ENCODE measurements around the gene CFAP61.

The CFAP61 gene

GRCh38 chr20:20173254-20173653 lies 120.9 kb downstream of the CFAP61 start:
- no peak for DNase-seq (ENCODE audit: low read depth)

DNA sequence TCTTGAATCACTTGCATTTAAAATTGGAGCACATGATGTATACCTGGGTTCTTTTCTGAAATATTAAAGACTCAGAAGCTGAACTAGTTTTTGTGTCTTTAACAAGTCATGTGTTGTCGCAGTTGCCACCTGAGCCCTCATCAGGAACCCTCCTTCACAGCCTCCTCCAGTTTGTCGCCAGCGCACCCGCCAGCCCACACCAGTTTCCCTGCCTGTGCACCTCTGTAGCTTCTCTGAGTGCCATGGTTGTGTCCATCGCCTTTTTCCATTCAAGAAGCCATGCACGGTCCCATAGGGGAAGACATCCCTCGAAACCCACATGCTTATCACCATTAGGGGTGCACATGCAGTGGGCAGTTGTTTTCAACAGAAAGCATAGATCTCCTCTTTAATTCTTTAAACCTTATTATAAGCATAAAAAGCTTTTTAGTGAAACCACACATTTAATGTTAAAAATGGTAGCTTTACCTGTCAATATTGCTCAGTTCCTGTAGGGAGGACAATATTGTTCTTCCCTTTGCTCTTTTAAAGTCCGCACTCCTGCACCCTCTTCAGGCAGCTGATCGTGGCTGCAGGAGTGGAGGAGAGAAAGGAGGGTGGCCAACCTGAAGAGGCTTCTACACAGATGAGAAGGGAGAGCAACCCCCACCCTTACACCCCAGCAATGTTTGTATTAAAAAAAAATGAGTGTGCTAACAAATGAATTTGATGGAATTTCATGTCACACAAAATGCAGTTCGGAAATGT lies 121.9 kb downstream of the CFAP61 start:
- DNase-seq (ENCODE audit: low read depth), result no peak

DNA sequence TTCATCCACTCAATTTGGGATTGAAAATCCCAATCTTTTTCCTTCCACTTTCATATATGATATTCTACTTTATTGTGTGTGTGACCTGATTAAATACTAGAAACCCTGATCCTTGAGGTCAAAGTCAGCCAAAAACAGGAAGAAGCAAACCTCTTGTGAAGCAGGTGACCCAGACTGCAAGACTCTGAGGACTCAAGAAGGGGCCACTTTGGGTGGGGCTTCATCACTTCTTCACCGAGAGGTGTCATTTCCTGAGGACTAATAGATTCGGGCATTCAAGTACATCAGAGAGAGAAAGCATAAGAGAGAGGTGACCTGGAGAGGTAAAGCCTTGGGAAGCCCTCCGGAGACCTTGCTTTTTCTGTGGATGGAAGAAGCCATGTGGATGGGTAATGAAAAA lies 129.0 kb downstream of the CFAP61 start:
- no peak for DNase-seq (ENCODE audit: low read depth)

DNA sequence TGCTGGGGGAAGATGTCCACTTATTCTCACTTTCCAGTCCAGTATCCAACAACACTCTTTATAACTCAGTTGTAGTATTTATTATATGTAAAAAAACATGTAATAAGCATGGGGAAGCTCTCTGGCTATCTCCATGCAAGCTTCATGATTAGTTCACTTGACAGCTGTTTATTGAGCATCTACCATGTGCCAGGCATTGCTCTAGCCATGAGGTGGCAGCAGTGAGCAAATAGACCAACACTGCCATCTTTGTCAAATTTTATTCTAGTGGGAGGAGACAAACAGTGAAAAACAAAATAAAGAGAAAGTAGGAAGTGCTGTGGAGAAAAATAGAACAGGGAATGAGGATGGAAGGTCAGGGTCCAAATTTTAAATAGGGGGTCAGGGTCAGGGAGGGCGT lies 131.8 kb downstream of the CFAP61 start:
- DNase-seq (ENCODE audit: low read depth), result no peak

DNA sequence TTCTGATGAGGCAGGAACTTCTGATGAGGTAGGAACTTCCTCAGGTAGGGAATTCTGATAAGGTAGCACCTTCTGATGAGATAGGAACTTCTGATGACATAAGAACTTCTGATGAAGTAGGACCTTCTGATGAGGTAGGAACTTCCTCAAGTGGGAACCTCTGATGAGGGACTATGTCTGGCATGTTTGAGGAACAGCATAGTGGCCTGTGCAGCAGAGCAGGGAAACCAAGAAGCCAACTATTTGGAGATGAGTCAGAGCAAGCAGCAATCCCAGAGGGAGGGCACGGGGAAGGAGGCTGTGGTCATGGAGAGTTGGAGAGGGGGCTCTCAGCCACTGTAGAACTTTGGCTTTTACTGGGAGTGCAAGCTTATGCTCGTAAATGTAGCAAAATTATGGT lies 132.4 kb downstream of the CFAP61 start:
- no peak for DNase-seq (ENCODE audit: low read depth)

DNA sequence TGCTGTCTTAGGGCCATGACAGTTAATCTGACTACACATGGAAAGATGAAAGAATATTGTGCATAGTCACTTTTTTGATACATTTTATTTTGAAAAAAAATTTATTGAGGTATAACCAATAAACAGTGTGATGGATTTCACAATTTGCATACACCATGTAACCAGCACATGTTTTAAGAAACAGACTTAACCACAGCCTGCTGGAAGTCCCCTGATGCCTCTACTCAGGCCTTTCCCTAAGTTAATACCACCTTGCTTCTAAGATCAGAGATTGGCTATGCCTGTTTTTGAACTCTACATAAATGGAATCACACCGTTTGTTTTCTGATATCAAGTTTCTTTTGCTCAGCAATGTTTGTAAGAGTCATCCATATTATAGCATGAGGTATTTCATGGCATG lies 136.3 kb downstream of the CFAP61 start:
- DNase-seq (ENCODE audit: low read depth), result no peak

GRCh38 chr20:20192366-20192765 lies 140.0 kb downstream of the CFAP61 start:
- DNase-seq (ENCODE audit: low read depth), result no peak

DNA sequence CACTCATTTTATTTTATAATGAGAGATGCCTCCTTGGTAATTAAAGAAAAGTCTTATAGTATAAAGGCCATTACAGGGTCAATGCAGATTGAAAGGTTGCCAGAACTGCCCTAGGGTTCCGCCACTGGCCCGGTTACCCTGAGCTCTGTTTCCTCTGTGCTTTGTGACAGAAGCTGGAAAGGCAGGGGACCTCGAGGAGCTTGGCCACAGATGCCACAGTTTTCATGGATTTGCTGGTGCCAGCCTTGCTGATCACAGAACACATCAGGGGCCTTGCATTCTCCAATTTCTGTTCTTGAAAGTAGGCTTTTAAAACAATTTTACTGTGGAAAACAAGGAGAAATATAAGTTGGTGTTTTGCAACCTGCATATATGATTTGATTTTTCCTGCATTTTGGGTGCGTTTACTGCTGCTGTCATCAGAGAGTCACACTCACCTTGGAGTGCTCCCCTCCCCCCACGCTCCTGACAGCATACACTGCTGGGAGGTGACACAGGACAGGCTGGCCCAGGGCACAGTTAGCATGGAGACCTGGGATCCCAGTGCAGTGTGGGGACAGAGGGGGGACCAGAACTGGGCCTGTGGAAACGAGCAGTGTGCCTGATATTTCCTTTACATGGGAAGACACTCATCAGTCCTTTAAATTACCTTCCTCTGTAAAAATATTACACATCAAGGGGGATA lies 142.8 kb downstream of the CFAP61 start:
- no peak for DNase-seq (ENCODE audit: low read depth)

- DNase-seq (ENCODE audit: low read depth), result no peak
These were observed 144.3 kb downstream of the CFAP61 start for GRCh38 chr20:20196610-20197009.

- no peak for DNase-seq (ENCODE audit: low read depth)
These were observed 145.7 kb downstream of the CFAP61 start for GRCh38 chr20:20198011-20198410.

DNA sequence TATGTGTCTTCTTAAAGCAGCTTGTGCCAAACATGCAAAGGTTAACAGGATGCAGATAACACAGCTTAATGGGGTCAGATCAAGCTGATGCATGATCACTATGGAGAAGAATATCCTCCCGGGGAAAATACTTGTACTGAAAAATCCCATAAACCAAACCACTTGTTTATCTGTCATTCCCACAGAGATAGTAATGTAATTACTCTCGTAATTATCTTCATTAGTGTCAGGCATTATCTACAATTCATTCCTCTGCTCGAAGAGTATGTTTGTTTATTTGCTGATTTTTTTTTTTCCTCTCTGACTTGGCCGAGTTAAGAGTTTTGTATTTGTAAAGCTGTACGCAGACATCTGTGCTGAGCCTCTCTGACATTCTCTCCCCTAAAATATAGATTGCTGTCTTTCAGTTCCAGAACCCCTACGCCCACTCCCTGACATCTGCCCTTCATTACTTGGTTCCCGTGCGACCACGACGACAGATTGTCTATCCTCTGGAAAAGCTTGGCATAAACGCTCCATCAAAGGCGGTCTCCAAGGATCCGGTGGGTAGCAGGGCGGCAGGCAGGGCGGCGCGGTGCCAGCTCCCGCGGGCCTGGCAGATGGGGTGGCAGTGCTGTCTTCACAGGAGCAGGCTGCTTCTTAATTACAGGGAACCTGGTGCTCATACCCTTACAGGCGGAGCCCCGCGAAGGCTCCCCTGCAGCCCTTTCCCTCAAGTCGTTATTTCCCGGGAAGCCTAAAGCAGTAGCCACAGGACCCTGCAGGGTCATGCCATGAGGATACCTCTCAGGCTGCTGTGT lies 147.2 kb downstream of the CFAP61 start:
- DNase-seq (ENCODE audit: low read depth), result peak; percentile 0

DNA sequence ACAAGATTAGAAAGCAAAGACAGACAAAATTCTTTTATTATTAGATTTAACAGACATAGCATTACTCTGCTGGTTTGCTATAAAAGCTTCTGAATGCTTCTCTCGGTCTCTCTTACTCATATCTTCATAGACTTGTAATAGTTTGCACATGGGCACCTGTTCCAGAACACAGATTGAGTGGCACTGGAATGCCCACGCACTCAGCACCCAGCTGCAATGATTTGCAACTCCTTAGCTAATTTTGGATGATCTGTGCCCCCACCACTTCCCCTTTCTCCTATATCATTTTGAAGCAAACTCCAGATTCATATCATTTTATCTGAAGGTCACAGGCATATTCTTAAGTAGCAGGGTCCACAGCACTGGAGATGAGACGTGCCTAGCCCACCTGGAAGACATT lies 148.8 kb downstream of the CFAP61 start:
- DNase-seq (ENCODE audit: low read depth), result no peak

- DNase-seq (ENCODE audit: low read depth), result no peak
These were observed 149.3 kb downstream of the CFAP61 start for GRCh38 chr20:20201639-20202038.

DNA sequence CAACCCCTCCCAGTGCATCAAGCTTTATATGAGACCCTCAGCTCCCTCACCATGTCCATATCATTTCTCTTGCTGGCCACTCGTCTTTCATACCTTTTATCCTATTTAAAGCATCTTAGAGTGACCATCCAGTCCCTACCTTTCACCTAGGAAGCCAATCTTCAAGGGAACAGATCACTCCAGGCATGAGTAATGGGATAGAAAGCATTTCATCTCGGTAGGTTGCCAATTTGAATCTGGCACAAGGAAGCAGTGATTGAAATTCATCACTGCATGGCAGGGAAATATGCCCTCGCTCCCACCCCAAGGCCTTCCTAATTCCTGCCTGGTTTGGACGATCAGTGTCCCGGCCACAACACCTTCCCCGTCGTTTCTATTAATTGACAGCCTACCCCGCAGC lies 150.4 kb downstream of the CFAP61 start:
- no peak for DNase-seq (ENCODE audit: low read depth)

- no peak for DNase-seq (ENCODE audit: low read depth)
These were observed 151.5 kb downstream of the CFAP61 start for GRCh38 chr20:20203784-20204183.

DNA sequence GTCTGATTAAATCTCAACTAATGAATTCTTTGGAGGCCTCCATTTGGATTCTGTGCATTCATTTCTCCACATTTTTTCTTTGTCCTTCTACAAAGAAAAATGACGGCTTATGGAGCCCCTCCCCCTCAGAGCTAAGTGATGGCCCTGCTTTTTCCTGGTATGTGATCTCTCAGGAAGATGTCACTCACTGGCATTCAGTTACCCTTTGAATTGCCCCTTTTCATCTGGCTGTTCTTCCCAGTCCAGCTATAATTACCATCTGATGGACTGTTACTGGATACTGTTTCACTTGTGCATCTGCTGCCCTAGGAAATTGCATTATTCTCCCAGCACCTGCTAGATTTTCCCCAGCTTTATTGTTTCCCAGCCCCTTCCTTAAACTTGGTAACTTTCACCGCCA lies 151.9 kb downstream of the CFAP61 start:
- no peak for DNase-seq (ENCODE audit: low read depth)

GRCh38 chr20:20205141-20205861 lies 153.0 kb downstream of the CFAP61 start:
- no peak for DNase-seq (ENCODE audit: low read depth)

- DNase-seq (ENCODE audit: low read depth), result no peak
These were observed 153.5 kb downstream of the CFAP61 start for GRCh38 chr20:20205862-20206236.

- no peak for DNase-seq (ENCODE audit: low read depth)
These were observed 154.5 kb downstream of the CFAP61 start for GRCh38 chr20:20206788-20207187.

GRCh38 chr20:20207291-20207690 lies 155.0 kb downstream of the CFAP61 start:
- no peak for DNase-seq (ENCODE audit: low read depth)

GRCh38 chr20:20207872-20208271 lies 155.5 kb downstream of the CFAP61 start:
- no peak for DNase-seq (ENCODE audit: low read depth)

- DNase-seq (ENCODE audit: low read depth), result no peak
These were observed 157.4 kb downstream of the CFAP61 start for GRCh38 chr20:20209684-20210083.
